GM12864 (cell line): Measurements from ENCODE around the gene SF3A2.

Source experiments
- DNase-seq: peaks from one replicate; pipeline ENCODE4 v3.0.0-alpha.2; 2011; ENCODE audit warnings: low read depth
- H3K4me3 ChIP-seq: 2 replicates; pipeline ENCODE4 v1.5.1; 2011; ENCODE audit warnings: mild to moderate bottlenecking, low read depth, low read length, control low read depth
- CTCF ChIP-seq: IDR thresholded peaks from 2 replicates; pipeline ENCODE4 v1.5.1; 2011; ENCODE audit warnings: low read depth, mild to moderate bottlenecking, moderate library complexity, low read length, control low read depth, inconsistent platforms; ENCODE audit errors: missing control alignments

Gene SF3A2

GRCh38 chr19:2212861-2213711 is 23.5 kb upstream of the SF3A2 start:
- DNase-seq: no peak
- no peak overlapping the region for H3K4me3 ChIP-seq
- TF ChIP-seq CTCF: no peak

GRCh38 chr19:2213799-2214198 is 22.8 kb upstream of the SF3A2 start:
- no peak overlapping the region for H3K4me3 ChIP-seq
- TF ChIP-seq CTCF: no peak
- DNase-seq: no peak

- H3K4me3 ChIP-seq: no peak overlapping the region
- no peak for DNase-seq
- no peak for TF ChIP-seq CTCF
Measured at GRCh38 chr19:2214251-2214650, 22.4 kb upstream of the SF3A2 start.

- DNase-seq: no peak
- H3K4me3 ChIP-seq: no peak overlapping the region
- no peak for TF ChIP-seq CTCF
Measured at GRCh38 chr19:2215281-2215751, 21.3 kb upstream of the SF3A2 start.

GRCh38 chr19:2216361-2217225 is 20.0 kb upstream of the SF3A2 start:
- no peak for DNase-seq
- TF ChIP-seq CTCF: no peak
- H3K4me3 ChIP-seq: no peak overlapping the region

- no peak for TF ChIP-seq CTCF
- H3K4me3 ChIP-seq: no peak overlapping the region
- no peak for DNase-seq
Measured at GRCh38 chr19:2217591-2217990, 19.0 kb upstream of the SF3A2 start.
